Calu3 (cell line): ENCODE measurements around the gene NRN1L. TPM values are rescaled to one million over a fixed set of nuclear protein-coding genes. Genes with fewer than 3 reads are reported as not detected.

Experiments
- BruUV-seq: library from RNA; stranded (reverse); fragments of 400-500 nt; replicated peaks from 2 replicates; lab custom pipeline; 2021; lab: Mats Ljungman, UMichigan
- CTCF ChIA-PET: fragments of 300-600 bp; sonication (Branson Sonifier 250); formaldehyde crosslinking; loops from one replicate; lab custom pipeline; 2022; ENCODE audit warnings: antibody characterized with exemption; lab: Charles Lee
- DNase-seq: peaks from one replicate; pipeline ENCODE4 v3.0.0; 2022
- H3K27ac Mint-ChIP-seq: one replicate; pipeline ENCODE4 v1.8.0; 2022; ENCODE audit warnings: mixed read lengths; ENCODE audit not compliant: unreplicated experiment
- H3K27me3 Mint-ChIP-seq: one replicate; pipeline ENCODE4 v1.8.0; 2022; ENCODE audit warnings: mixed read lengths; ENCODE audit not compliant: unreplicated experiment
- H3K36me3 Mint-ChIP-seq: one replicate; pipeline ENCODE4 v1.8.0; 2022; ENCODE audit warnings: mild to moderate bottlenecking, moderate library complexity, mixed read lengths; ENCODE audit not compliant: insufficient read depth, unreplicated experiment
- H3K4me1 Mint-ChIP-seq: one replicate; pipeline ENCODE4 v1.8.0; 2022; ENCODE audit warnings: mild to moderate bottlenecking, low read depth, mixed read lengths; ENCODE audit not compliant: unreplicated experiment
- H3K4me3 Mint-ChIP-seq: one replicate; pipeline ENCODE4 v1.8.0; 2022; ENCODE audit warnings: mild to moderate bottlenecking, low read depth, moderate library complexity, mixed read lengths; ENCODE audit not compliant: unreplicated experiment
- H3K9me3 Mint-ChIP-seq: one replicate; pipeline ENCODE4 v1.8.0; 2022; ENCODE audit warnings: low read depth, mixed read lengths; ENCODE audit not compliant: unreplicated experiment
- intact Hi-C: fragments of 100-400 bp; cut with micrococcal nuclease; formaldehyde crosslinking; loops from one replicate; pipeline ENCODE4 v1.10.0; 2022; ENCODE audit not compliant: unreplicated experiment
- total RNA-seq: library from RNA; stranded (reverse); gene quantifications from 2 replicates; pipeline ENCODE4 v1.2.3, GENCODE V29; 2022
- TF ChIP-seq, protein P1 (sequence below): fragments of 200-600 bp; IDR thresholded peaks from one replicate; pipeline ENCODE4 v1.8.0; 2022; ENCODE audit warnings: antibody characterized with exemption; ENCODE audit not compliant: unreplicated experiment

NRN1L gene
- total RNA-seq, 1 experiment from 2014 or later, result not detected

DNA sequence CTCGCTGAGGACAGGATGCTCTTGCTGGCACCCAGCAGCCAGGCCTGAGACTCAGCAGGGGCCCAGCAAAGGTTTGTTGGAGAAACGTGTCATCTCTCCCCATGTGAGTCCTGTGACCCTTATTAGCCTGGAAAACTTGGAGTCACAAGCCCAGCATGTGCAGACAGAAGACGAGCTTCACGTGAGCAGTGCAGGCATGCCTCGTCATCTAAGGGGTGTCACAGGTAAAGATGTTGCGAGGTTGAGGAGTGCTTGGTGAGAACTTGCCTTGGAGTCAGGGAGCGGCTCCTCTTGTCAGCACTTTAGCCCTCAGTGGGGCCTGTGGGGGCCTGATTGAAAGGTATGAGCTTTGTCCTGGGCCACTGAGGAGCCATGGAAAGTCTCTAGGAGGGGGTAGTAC lies 49.1 kb downstream of the NRN1L start:
- TF ChIP-seq, protein P1, sequence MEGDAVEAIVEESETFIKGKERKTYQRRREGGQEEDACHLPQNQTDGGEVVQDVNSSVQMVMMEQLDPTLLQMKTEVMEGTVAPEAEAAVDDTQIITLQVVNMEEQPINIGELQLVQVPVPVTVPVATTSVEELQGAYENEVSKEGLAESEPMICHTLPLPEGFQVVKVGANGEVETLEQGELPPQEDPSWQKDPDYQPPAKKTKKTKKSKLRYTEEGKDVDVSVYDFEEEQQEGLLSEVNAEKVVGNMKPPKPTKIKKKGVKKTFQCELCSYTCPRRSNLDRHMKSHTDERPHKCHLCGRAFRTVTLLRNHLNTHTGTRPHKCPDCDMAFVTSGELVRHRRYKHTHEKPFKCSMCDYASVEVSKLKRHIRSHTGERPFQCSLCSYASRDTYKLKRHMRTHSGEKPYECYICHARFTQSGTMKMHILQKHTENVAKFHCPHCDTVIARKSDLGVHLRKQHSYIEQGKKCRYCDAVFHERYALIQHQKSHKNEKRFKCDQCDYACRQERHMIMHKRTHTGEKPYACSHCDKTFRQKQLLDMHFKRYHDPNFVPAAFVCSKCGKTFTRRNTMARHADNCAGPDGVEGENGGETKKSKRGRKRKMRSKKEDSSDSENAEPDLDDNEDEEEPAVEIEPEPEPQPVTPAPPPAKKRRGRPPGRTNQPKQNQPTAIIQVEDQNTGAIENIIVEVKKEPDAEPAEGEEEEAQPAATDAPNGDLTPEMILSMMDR, result no peak
- intact Hi-C loops, result no loop called here
- H3K27ac Mint-ChIP-seq, result no peak overlapping the region
- CTCF ChIA-PET, result interaction anchor here (1.3 kb wide), 1 partner anchor 261 kb away, joined by 3 read pairs; no protein-coding TSS in a partner anchor
- no peaks in the 10 kb centered on the region for H3K9me3 Mint-ChIP-seq
- H3K36me3 Mint-ChIP-seq, result peaks cover 70% of the 10 kb centered on the region
- H3K27me3 Mint-ChIP-seq, result no peaks in the 10 kb centered on the region
- BruUV-seq, result no TSS peak
- H3K4me1 Mint-ChIP-seq, result peaks cover 26% of the 10 kb centered on the region
- H3K4me3 Mint-ChIP-seq, result peak overlapping the region; percentile 2
- DNase-seq, result no peak

DNA sequence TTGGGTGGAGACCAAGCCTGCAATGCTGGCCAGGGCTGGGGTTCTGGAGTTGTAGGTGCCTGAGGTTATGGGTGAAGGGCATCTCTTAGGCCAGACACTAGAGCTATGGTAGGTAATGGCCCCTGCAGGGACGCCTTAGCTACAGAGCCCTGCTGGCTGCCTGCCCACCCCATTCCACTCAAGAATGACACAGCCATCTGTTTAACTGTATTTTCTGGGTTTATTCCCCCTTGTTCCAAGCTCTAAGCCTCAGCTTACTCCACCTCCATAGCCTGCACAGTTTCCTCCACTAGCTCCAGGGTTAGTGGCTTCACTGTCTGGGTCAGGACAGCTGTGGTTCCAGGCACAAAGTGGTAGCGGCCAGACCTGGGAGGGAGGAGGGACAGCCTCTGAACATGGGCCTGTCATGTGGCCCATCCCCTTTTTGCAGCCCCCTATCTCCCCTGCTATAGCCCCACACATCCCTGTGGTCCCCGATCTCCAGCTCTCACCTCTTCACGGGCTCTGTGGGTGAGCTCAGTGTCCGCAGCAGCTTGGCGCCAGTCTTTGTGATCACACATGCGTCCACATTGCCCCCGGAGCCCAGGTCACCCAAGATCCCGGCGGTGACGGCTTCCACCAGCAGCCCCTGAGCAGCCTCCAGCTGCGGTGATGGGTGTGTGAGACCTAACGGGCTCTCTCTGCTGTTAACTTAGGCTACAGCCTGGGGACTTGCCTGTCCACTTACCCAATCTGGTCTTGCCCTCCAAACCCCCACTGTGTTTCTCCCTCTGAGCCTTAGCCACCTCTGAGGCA lies 49.8 kb downstream of the NRN1L start:
- BruUV-seq, result no TSS peak
- peak overlapping the region; percentile 87 for H3K4me3 Mint-ChIP-seq
- intact Hi-C loops, result no loop called here
- no peaks in the 10 kb centered on the region for H3K27me3 Mint-ChIP-seq
- CTCF ChIA-PET, result interaction anchor here (1.3 kb wide), 1 partner anchor 262 kb away, joined by 3 read pairs; no protein-coding TSS in a partner anchor
- no peaks in the 10 kb centered on the region for H3K9me3 Mint-ChIP-seq
- peak overlapping the region; percentile 92 for H3K27ac Mint-ChIP-seq
- TF ChIP-seq, protein P1, result no peak
- DNase-seq, result no peak
- H3K4me1 Mint-ChIP-seq, result peaks cover 26% of the 10 kb centered on the region
- H3K36me3 Mint-ChIP-seq, result peaks cover 75% of the 10 kb centered on the region

DNA sequence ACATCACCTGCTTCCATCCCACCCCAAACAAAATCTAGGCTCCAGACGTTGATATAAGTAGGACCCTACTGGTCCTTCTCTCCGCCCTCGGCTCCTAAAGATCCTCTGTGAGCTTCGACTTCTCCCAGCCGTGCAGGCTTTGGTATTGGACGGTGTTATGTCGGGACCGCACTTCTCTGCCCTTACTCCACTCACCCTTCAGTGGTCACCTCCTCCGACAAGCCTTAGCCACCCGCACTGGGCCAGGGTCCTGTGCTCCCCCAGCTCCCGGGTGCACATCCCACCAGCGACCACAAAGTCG lies 50.4 kb downstream of the NRN1L start:
- H3K9me3 Mint-ChIP-seq, result no peaks in the 10 kb centered on the region
- no TSS peak for BruUV-seq
- H3K4me3 Mint-ChIP-seq, result peak overlapping the region; percentile 87
- H3K27me3 Mint-ChIP-seq, result no peaks in the 10 kb centered on the region
- intact Hi-C loops, result no loop called here
- CTCF ChIA-PET, result interaction anchor here (0.6 to 1.7 kb wide), 7 partner anchors 37 to 414 kb away, joined by 3 to 8 read pairs (median 4); partner anchors contain the start of genes NFATC3, RANBP10 and TSNAXIP1
- peaks cover 76% of the 10 kb centered on the region for H3K36me3 Mint-ChIP-seq
- TF ChIP-seq, protein P1, result no peak
- DNase-seq, result no peak
- H3K4me1 Mint-ChIP-seq, result peaks cover 26% of the 10 kb centered on the region
- H3K27ac Mint-ChIP-seq, result peak overlapping the region; percentile 92

DNA sequence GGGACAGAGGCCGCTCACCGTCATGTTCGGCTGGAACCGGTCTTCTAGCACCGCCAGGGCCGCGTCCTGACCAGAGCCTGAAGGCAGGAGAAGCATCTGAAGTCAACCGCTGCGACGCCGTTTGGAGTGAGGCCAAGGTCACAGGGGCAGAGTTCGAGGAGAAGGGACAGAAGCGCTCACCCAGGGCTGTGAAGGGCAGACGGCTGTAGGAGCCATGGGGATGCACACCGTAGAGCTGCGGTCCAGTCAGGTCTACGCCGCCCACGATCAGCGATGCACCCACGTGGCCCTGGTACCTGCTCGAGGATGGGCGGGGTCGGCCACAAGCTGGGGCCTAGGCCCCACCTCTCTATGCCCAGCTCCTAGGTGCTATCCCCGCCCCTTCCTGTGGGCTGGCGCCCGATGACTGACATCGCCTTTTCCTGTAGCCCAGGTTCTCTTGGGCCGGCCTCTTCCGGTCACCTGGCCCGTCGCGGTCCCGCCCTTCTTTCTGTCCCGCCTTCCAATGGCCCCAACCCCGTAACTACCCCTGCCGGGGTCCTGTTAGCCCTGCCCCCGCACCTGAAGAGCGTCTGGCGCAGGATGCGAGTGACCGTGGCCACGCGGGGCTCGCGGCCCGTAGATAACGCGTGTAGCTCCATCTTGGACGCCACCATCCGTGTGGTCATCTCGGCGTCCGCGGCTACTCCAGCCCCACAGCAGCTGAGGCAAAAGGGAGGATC lies 50.9 kb downstream of the NRN1L start:
- TF ChIP-seq, protein P1, result no peak
- no TSS peak for BruUV-seq
- H3K4me3 Mint-ChIP-seq, result peak overlapping the region; percentile 87
- intact Hi-C loops, result no loop called here
- no peaks in the 10 kb centered on the region for H3K9me3 Mint-ChIP-seq
- H3K4me1 Mint-ChIP-seq, result peaks cover 26% of the 10 kb centered on the region
- CTCF ChIA-PET, result interaction anchor here (0.6 to 1.7 kb wide), 8 partner anchors 16 to 414 kb away, joined by 3 to 8 read pairs (median 4); partner anchors contain the start of genes NFATC3, RANBP10 and TSNAXIP1
- peak overlapping the region; percentile 92 for H3K27ac Mint-ChIP-seq
- peak; percentile 99 for DNase-seq
- H3K27me3 Mint-ChIP-seq, result no peaks in the 10 kb centered on the region
- H3K36me3 Mint-ChIP-seq, result peaks cover 81% of the 10 kb centered on the region

Other genes with a start within 250 kb of the NRN1L start
- gene CARMIL2, start 239.7 kb upstream of the NRN1L start, total RNA-seq, result 4.4 and 4.9 TPM in 2 replicates
- 44.0 and 49.9 TPM in 2 replicates for gene ACD, start 224.6 kb upstream of the NRN1L start, total RNA-seq
- 9.5 and 12.3 TPM in 2 replicates for gene PARD6A, start 223.9 kb upstream of the NRN1L start, total RNA-seq
- gene ENKD1, start 218.1 kb upstream of the NRN1L start, total RNA-seq, result 22.6 and 23.0 TPM in 2 replicates
- 0.66 and 0.68 TPM in 2 replicates for gene C16orf86, start 218.1 kb upstream of the NRN1L start, total RNA-seq
- gene GFOD2, start 165.6 kb upstream of the NRN1L start, total RNA-seq, result 23.9 and 25.6 TPM in 2 replicates
- gene RANBP10, start 78.3 kb upstream of the NRN1L start, total RNA-seq, result 25.5 and 28.2 TPM in 2 replicates
- 1.0 and 1.3 TPM in 2 replicates for gene TSNAXIP1, start 78.0 kb upstream of the NRN1L start, total RNA-seq
- 38.3 and 39.1 TPM in 2 replicates for gene THAP11, start 42.6 kb upstream of the NRN1L start, total RNA-seq
- 210 and 224 TPM in 2 replicates for gene NUTF2, start 38.0 kb upstream of the NRN1L start, total RNA-seq
- gene CENPT, start 37.2 kb upstream of the NRN1L start, total RNA-seq, result 46.8 and 54.3 TPM in 2 replicates
- gene EDC4, start 11.8 kb upstream of the NRN1L start, total RNA-seq, result 85.8 and 88.1 TPM in 2 replicates
- gene PSKH1, start 8.4 kb downstream of the NRN1L start, total RNA-seq, result 41.7 and 49.4 TPM in 2 replicates
- gene CTRL, start 47.0 kb downstream of the NRN1L start, total RNA-seq, result 2.6 and 3.4 TPM in 2 replicates
- gene PSMB10, start 52.0 kb downstream of the NRN1L start, total RNA-seq, result 79.3 and 103 TPM in 2 replicates
- gene LCAT, start 59.2 kb downstream of the NRN1L start, total RNA-seq, result 14.7 and 15.2 TPM in 2 replicates
- gene SLC12A4, start 83.8 kb downstream of the NRN1L start, total RNA-seq, result 31.7 and 38.0 TPM in 2 replicates
- not detected in 2 replicates for gene DPEP3, start 95.6 kb downstream of the NRN1L start, total RNA-seq
- not detected in 2 replicates for gene DPEP2, start 114.6 kb downstream of the NRN1L start, total RNA-seq
- not detected in 2 replicates for gene DPEP2NB, start 131.0 kb downstream of the NRN1L start, total RNA-seq
- 16.8 and 21.5 TPM in 2 replicates for gene DDX28, start 138.3 kb downstream of the NRN1L start, total RNA-seq
- 31.7 and 33.5 TPM in 2 replicates for gene DUS2, start 138.4 kb downstream of the NRN1L start, total RNA-seq
- gene NFATC3, start 200.5 kb downstream of the NRN1L start, total RNA-seq, result 39.3 and 39.9 TPM in 2 replicates